BLaER1 treated with 17β-estradiol and CSF1 and Interleukin-3, amounts not matched to agents 10 nM and 100 nM (cell line): Measurements from ENCODE around the gene RTKN.
A peak's percentile ranks its signal among the peaks of the same experiment; 100 is the strongest.
"Not testable (repeated sequence)": the region's sequence is repeated elsewhere in the genome, so short reads cannot be mapped to it uniquely, and the experiment has no call there.

ENCODE experiments used
- H3K27ac ChIP-seq, 11 experiments: shearing (Covaris generic); formaldehyde crosslinking; 2 replicates each; pipeline ENCODE4 v1.8.1; 2022
- H3K27me3 ChIP-seq, 11 experiments: shearing (Covaris generic); formaldehyde crosslinking; 2 replicates each; pipeline ENCODE4 v1.8.1; 2022
- H3K36me3 ChIP-seq, 11 experiments: shearing (Covaris generic); formaldehyde crosslinking; 2 replicates each; pipeline ENCODE4 v1.8.1; 2022
- H3K4me1 ChIP-seq, 10 experiments: shearing (Covaris generic); formaldehyde crosslinking; 2 replicates each; pipeline ENCODE4 v1.8.1; 2022
- H3K4me2 ChIP-seq, 11 experiments: shearing (Covaris generic); formaldehyde crosslinking; 2 replicates each; pipeline ENCODE4 v1.8.1; 2022
- H3K4me3 ChIP-seq, 10 experiments: shearing (Covaris generic); formaldehyde crosslinking; 2 replicates each; pipeline ENCODE4 v1.8.1; 2022
- H3K9ac ChIP-seq, 11 experiments: shearing (Covaris generic); formaldehyde crosslinking; 2 replicates each; pipeline ENCODE4 v1.8.1; 2022
- H3K9me3 ChIP-seq, 11 experiments: shearing (Covaris generic); formaldehyde crosslinking; replicated peaks in 1 of 11; 2 replicates each; pipeline ENCODE4 v1.8.1; 2022
- H4K20me1 ChIP-seq, 11 experiments: shearing (Covaris generic); formaldehyde crosslinking; 2 replicates each; pipeline ENCODE4 v1.8.1; 2022
- Cebpa-rat ChIP-seq, 11 experiments: shearing (Covaris generic); IDR thresholded peaks; 2 replicates each; pipeline ENCODE4 v1.8.1; 2022

The RTKN gene

DNA sequence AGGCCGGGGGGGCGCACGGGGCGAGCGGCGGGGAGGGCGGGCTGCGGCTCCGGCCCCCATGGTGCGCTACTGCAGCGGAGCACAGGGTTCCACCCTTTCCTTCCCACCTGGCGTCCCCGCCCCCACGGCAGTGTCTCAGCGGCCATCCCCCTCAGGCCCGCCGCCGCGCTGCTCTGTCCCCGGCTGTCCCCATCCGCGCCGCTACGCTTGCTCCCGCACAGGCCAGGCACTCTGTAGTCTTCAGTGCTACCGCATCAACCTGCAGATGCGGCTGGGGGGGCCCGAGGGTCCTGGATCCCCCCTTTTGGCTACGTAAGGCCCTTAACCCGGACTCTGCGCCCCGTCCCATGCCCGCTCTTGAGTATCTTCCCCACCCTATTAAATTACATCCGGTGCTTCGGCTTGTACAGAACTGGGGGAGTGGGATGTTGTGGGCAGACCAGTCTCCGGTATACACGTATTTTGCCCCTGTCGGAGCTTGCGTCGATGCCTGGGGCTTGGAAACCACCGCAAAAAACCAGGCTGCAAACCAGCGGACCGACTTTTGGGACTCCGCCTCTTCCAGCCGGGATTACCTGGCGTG lies 15.9 kb upstream of the RTKN start:
- H3K36me3 ChIP-seq: peaks cover 18 to 25% (median 21%) of the 10 kb centered on the region in 11 experiments
- peak overlapping the region; percentile 67 to 90 (median 85) for H3K27ac ChIP-seq
- H3K4me1 ChIP-seq: peaks cover 33 to 50% (median 42%) of the 10 kb centered on the region in 10 experiments
- peak overlapping the region; percentile 75 to 91 (median 80) for H3K4me3 ChIP-seq
- TF ChIP-seq Cebpa-rat (IDR thresholded peaks at IDR 0.05): no peak
- H3K9ac ChIP-seq: peak overlapping the region; percentile 79 to 91 (median 85)
- H3K9me3 ChIP-seq: no peaks in the 10 kb centered on the region
- H3K4me2 ChIP-seq: peak overlapping the region; percentile 94 to 99 (median 97)
- H4K20me1 ChIP-seq: peaks cover 0 to 15% (median 0%) of the 10 kb centered on the region in 11 experiments; a peak in 5 of 22 replicates
- H3K27me3 ChIP-seq: no peaks in the 10 kb centered on the region

DNA sequence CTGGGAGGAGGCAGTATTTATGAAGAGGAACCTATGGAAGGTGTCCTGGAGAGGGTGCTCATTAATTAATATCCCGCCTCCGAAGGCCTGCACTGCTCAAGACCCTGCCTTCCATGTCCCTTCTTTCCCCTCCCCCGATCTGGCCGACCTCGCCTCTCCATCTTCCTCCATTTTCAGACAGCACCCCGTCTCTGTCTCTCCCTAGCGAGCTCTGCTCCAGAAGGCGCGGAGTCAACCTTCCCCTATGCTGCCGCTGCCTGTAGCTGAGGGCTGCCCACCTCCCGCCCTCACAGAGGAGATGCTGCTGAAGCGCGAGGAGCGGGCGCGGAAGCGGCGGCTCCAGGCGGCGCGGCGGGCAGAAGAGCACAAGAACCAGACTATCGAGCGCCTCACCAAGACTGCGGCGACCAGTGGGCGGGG lies 15.4 kb upstream of the RTKN start:
- Histone ChIP-seq H3K9me3 (no peaks in the 10 kb centered on the region), H3K4me3 (peak overlapping the region; percentile 75 to 91 (median 80)), H3K4me1 (peaks cover 38 to 55% (median 47%) of the 10 kb centered on the region in 10 experiments), H3K27me3 (no peaks in the 10 kb centered on the region), H3K36me3 (peaks cover 13 to 20% (median 16%) of the 10 kb centered on the region in 11 experiments), H3K27ac (peak overlapping the region; percentile 23 to 90 (median 85); a peak in 21 of 22 replicates), H3K4me2 (peak overlapping the region; percentile 94 to 99 (median 97)), H4K20me1 (peaks cover 0 to 13% (median 0%) of the 10 kb centered on the region in 11 experiments; a peak in 4 of 22 replicates), H3K9ac (peak overlapping the region; percentile 79 to 91 (median 85))
- no peak for TF ChIP-seq Cebpa-rat (IDR thresholded peaks at IDR 0.05)

DNA sequence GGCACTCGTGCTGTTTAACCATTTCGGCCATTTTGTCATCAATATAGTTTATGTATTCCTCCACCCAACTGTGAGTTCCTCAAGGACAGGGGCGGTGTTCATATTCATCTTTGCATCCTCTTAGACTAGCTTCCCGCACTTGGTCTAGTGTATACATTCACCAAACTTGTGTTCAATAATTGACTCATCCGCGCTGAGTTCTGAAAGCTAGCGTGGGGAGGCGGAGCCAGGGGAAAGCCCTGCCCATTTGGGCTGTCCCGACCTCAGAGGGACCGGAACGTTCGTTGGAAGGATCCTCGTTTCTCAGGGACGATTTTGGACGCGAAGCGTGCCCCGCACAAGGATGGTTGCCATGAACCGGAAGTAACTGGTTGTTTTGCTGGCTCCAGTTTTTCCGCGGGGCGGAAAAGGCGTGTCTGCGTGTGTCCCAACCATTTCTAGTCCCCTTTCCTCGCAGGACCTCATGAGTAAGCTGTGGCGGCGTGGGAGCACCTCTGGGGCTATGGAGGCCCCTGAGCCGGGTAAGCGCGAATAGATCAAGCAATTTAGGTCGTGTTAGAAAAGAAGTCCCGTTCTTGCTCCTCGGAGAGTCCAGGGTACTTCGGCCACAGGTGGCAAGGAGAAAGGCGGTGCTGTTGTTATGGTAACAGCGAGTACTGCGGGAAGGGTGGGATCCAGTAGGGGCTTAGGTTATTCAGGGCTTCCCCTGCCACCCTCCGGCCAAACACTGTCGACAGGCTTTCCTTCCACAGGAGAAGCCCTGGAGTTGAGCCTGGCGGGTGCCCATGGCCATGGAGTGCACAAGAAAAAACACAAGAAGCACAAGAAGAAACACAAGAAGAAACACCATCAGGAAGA lies 13.1 kb upstream of the RTKN start, which contains the start of gene INO80B:
Gene INO80B, plus strand, starts transcription at position 434 of the 858 bp plus-strand sequence. Its CDS starts 30 bp downstream, at position 464.
- peak within 1 kb of the TSS; percentile 94 to 99 (median 97) for H3K4me2 ChIP-seq
- peaks cover 36 to 56% (median 47%) of the 10 kb centered on the region in 10 experiments for H3K4me1 ChIP-seq
- H3K27me3 ChIP-seq: no peaks in the 10 kb centered on the region
- no peak for TF ChIP-seq Cebpa-rat (IDR thresholded peaks at IDR 0.05)
- peak within 1 kb of the TSS in 10 of 11 experiments; percentile 46 to 73 (median 61); a peak in 20 of 22 replicates for H3K27ac ChIP-seq
- H3K4me3 ChIP-seq: peak within 1 kb of the TSS; percentile 63 to 91 (median 76)
- H4K20me1 ChIP-seq: no peaks in the 10 kb centered on the region
- H3K9me3 ChIP-seq: no peaks in the 10 kb centered on the region
- peak within 1 kb of the TSS; percentile 74 to 91 (median 81) for H3K9ac ChIP-seq
- no peaks in the 10 kb centered on the region for H3K36me3 ChIP-seq

DNA sequence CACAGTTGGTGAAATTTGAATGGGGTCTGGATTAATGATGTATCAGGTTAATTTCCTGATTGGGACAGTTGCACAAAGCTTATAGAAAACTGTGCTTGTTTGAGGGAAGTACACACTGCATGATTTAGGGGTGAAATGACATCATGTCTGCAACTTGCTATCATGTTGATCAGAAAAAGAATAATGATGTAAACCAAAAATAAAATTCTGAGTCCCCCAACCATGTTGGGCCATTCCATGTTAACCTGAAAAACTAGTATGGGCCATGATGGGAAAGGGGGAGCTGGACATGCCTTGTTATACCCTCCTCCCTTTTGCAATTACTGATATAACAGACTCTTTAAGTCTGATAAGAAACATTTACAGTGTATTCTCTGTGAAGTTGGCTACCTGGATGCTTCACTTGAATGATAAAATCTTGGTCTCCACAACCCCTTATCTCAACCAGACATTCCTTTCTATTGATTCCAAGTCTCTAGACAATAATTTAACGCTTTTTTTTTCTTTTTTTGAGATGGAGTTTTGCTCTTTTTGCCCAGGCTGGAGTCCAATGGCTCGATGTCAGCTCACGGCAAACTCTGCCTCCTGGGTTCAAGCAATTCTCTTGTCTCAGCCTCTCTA lies 8.9 kb upstream of the RTKN start:
- Histone ChIP-seq H3K9me3 (no peaks in the 10 kb centered on the region), H3K27ac (no peak overlapping the region), H3K27me3 (no peaks in the 10 kb centered on the region), H3K4me2 (no peak overlapping the region), H3K4me3 (no peak overlapping the region), H3K4me1 (peaks cover 11 to 29% (median 23%) of the 10 kb centered on the region in 10 experiments), H3K36me3 (no peaks in the 10 kb centered on the region), H4K20me1 (no peaks in the 10 kb centered on the region), H3K9ac (no peak overlapping the region)
- TF ChIP-seq Cebpa-rat (IDR thresholded peaks at IDR 0.05): no peak

DNA sequence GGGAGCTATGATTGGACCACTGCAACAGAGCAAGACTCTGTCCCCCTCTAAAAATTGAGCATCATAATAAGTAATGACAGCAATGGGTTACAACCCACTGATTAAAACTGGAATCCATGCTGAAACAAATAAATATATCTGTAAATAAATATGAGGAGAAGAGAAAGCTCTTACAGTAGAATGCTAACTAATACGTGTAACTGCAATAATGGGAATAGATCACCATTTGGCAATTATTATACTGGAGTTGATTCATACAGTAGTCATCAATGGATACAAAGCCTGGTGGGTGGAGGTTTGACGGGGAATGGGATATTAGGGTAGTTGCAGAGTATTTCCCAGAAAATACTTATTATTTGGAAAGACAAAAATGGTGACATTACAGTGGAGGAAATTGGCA lies 7.0 kb upstream of the RTKN start:
- H3K9me3 ChIP-seq: no peaks in the 10 kb centered on the region
- peaks cover 21 to 33% (median 26%) of the 10 kb centered on the region in 10 experiments for H3K4me1 ChIP-seq
- no peak overlapping the region for H3K9ac ChIP-seq
- H3K27me3 ChIP-seq: no peaks in the 10 kb centered on the region
- TF ChIP-seq Cebpa-rat (IDR thresholded peaks at IDR 0.05): no peak
- H3K36me3 ChIP-seq: no peaks in the 10 kb centered on the region
- no peak overlapping the region for H3K4me2 ChIP-seq
- no peaks in the 10 kb centered on the region for H4K20me1 ChIP-seq
- H3K27ac ChIP-seq: no peak overlapping the region
- H3K4me3 ChIP-seq: no peak overlapping the region

DNA sequence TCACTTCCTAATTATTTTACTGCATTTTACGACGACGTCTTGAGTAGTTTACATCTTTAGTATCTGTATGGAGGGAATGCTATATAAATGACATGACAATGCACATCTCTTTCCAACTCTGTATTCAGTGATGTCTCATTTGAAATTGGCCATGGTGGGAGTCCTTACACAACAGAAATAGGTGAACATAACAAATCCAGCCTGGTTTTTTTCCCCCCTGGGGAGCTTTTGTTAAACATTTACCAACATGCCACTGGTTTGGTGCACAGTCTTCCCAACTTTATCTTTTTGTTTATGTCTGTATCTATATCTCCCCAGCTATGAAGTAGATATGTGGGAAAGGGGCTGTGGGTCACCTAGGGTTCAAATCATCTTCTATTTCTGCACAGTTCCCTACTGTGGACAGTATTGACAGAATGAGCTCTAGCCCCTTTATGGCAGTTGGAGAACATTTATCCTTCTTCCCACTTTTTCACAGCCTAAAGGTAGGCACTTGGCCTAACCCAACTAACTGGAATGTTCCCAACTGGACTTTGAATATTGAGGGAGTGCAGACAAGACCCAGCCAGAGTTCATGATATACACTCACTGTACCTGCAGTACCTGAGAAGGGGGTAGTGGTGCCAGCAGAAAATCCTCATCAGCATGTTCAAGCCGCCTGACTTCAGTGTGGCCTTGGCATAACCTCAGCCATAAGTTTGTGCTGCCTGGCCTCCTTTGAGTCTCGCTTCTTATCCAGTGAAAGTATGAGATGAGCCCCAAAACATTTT lies 5.7 kb upstream of the RTKN start:
- Histone ChIP-seq H3K27ac (no peak overlapping the region), H3K9me3 (no peaks in the 10 kb centered on the region), H3K4me1 (peaks cover 19 to 28% (median 23%) of the 10 kb centered on the region in 10 experiments), H3K4me2 (no peak overlapping the region), H4K20me1 (no peaks in the 10 kb centered on the region), H3K4me3 (no peak overlapping the region), H3K9ac (no peak overlapping the region), H3K36me3 (no peaks in the 10 kb centered on the region), H3K27me3 (peaks cover 0 to 5% (median 1%) of the 10 kb centered on the region in 11 experiments; a peak in 13 of 22 replicates)
- TF ChIP-seq Cebpa-rat (IDR thresholded peaks at IDR 0.05): no peak

DNA sequence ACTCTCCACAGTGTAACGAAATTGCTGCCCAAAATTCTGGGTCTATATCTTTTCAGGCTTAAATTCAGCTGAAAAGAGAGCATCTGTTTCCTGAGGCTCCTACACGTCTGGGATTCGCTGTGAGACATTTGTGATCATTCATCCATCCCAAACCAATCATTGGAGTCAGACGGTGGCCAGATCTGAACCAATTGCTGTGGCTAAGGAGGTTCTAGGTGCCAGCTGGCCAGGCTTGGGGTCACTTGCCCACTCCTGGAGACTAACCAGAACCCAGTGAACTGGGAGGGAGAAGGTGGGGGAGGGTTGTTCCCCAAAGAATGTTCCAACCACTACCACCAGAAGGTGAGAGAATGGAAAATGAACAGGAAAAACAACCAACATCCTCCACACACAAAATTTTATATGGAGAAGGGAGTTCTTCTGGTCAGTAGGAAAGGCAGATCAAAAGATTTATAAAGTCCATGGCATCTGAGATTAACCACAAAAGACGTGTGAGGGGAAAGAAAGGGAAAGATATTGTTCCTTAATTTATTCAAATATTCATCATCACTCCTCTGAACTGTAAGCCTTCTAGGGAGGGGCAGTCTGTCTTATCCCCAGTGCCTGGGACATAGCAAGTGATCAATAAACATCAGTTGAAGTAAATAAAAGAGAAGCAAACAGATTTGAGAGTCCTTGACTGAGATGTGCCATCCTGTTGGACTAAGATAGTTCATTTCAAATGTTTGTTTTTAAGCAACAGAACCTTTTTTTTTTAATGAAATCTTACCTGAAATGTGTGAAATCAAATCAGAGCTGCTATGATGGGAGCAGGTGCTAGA lies 3.0 kb upstream of the RTKN start:
- H3K27ac ChIP-seq: peak overlapping the region in 9 of 11 experiments; percentile 23 to 69 (median 59); a peak in 12 of 22 replicates

DNA sequence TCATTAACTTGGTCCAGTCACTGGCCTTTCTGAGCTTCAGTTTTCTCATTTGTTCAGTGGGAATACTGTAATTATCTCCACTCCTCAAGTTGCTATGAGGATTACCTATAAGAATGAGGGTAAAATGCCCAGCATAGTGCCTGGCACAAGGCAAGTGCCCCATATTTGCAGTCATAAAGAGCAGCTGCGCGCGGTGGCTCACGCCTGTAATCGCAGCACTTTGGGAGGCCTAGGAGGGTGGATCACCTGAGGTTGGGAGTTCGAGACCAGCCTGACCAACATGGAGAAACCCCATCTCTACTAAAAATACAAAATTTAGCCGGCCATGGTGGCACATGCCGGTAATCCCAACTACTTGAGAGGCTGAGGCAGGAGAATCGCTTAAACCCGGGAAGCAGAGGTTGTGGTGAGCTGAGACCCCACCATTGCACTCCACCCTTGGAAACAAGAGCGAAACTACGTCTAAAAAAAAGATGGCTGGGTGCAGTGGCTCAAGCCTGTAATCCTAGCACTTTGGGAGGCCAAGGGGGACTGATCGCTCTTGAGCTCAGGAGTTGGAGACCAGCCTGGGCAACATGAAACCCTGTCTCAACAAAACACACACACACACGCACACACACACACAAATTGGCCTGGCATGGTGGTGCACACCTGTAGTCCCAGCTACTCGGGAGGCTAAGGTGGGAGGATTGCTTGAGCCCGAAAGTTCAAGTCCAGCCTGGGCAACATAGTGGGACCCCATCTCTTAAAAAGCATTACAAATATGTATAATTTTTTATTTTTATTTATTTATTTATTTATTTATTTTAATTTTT lies 953 bp upstream of the RTKN start:
- H3K9ac ChIP-seq, H3K36me3 ChIP-seq, H4K20me1 ChIP-seq, H3K4me2 ChIP-seq, H3K4me3 ChIP-seq, H3K27ac ChIP-seq: not testable (repeated sequence)
- Histone ChIP-seq H3K9me3 (peaks cover 0 to 13% (median 0%) of the 10 kb centered on the region in 11 experiments; a peak in 7 of 22 replicates), H3K4me1 (peaks cover 49 to 60% (median 51%) of the 10 kb centered on the region in 10 experiments), H3K27me3 (peaks cover 15 to 25% (median 20%) of the 10 kb centered on the region in 11 experiments)

More for the DNA sequence above, 3.0 kb upstream of the RTKN start:
- Histone ChIP-seq H3K4me3 (no peak overlapping the region), H3K36me3 (no peaks in the 10 kb centered on the region), H3K4me2 (peak overlapping the region; percentile 58 to 85 (median 73)), H3K9me3 (peaks cover 0 to 13% (median 0%) of the 10 kb centered on the region in 11 experiments; a peak in 7 of 22 replicates), H3K4me1 (peaks cover 29 to 40% (median 31%) of the 10 kb centered on the region in 10 experiments), H3K27me3 (peaks cover 15 to 25% (median 20%) of the 10 kb centered on the region in 11 experiments), H3K9ac (peak overlapping the region in 4 of 11 experiments; percentile 29 to 58 (median 48); a peak in 4 of 22 replicates), H4K20me1 (no peaks in the 10 kb centered on the region)
- no peak for TF ChIP-seq Cebpa-rat (IDR thresholded peaks at IDR 0.05)
